NCI-H1417 treated with DMSO at 0.1 percent for 48 hours (cell line): Measurements from ENCODE around the gene SCNN1B.

Experiments
- DNase-seq: peaks from one replicate; lab custom pipeline; 2025; lab: John Stamatoyannopoulos, UW

SCNN1B gene

DNA sequence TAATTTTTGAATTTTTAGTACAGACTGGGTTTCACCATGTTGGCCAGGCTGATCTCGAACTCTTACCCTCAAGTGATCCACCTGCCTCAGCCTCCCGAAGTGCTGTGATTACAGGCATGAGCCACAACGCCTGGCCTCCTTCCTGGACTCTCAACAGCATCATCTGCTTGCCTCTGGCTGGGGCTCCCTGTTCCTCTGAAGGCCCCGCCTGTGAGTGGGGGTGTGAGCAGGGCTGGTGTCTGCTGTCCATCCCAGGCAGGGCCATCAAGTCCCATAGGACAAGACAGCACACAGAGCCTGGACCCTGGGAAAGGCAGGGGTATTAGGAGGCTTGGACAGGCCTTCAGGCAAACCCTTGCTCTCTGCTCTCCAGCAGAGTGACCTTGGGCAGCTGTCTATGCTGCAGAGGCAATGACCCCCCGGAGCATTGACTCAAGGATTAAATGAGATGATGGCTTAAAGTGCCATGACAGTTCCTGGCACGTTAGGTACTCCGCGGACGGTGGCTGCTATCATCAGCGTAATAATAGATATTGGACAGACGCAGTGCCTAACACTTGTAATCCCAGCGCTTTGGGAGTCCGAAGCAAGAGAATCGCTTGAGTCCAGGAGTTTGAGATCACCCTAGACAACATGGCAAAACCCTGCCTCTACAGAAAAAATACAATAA lies 19.2 kb downstream of the SCNN1B start:
- DNase-seq = no peak

DNA sequence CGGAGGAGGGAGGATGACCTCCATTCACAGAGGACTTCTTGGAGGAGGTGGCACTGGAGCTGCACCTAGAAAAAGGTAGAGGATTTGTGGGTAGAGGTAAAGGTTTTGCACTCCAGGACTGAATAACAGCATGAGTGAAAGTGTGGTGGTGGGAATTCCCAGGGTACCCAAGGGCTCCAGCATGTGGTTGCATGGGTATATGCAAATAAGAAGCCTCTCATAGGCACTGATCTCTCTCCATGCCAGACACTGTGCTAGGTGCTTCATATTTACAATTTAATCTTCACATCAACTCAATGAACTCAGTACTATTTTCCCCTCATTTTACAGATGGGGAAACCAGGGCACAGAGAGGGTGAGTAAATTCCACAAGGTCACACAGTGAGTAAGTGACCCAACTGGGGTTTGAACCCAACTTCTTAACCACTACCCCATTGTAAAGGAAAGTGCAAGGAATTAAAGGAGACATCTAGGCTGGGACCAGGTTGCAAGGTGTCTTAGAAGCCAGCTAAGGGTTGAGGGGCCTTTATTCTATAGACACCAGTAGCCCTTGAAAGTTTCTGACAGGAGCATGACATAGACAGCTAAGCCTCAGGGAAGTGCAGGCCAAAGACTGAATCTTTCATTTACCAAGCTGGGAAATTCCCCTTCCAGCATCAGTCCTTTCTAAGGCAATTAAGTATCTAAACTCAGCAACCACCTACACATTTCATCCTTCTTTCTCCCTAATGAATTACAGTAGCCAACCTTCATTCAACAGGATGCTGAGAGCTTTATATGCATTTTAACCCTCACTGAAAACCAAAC lies 21.3 kb downstream of the SCNN1B start:
- DNase-seq = no peak

DNA sequence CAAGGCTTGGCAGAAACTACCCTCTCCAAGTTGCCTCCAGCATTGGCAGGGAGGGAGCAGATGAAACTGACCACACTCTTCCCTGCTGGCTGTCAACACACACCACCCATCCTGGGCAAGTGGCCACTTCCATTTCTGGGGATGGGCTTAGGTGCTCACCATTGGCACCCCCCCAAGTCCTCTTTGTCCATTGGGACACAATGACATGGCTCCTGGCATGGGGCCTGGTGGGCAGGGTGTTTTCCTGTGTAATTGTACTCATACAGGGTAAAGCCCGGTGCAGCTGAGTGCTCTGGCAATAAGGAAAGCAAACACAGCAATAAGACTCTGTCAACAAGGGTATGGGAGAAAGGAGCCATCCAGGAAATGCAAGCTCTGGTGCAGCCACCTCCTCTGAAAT lies 22.6 kb downstream of the SCNN1B start:
- DNase-seq = peak; percentile 44

DNA sequence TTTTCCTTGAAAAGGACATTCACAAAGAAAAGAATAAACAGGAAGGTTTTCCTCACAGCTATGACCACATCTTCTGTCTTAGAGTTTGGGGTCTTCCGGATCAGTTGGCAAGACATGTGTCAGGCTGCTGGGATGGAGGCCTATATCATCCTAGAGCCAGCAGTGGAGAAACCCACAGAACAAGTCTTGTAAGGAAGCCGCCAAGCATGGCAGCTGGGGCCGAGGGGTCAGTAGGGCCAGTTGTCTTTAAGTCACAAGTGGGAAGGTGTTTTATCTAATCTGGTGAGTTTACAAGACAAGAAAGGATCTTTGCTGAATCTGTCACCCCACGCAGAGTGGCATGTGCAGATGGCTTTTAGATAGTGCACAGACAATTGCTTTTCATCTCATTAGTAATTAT lies 25.7 kb downstream of the SCNN1B start:
- no peak for DNase-seq

DNA sequence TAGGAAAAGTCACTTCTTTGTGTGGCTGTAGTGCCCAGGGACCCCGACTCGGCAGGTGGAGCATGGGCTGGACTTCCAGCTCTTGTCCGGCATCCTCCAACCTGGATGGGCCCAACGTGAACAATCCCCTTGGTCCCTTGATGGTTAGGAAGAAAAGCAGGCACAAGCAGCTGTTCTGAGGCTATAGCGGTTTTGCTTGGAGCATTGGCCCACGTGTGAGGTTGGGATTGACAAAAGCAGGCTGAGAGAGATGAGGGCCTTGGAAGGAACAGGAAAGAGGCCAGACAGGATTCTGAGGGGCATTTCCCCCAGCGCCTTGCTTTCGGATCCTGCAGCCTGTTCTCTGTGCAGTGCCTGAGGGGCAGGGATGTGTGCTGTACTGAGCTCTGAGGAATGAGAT lies 28.1 kb downstream of the SCNN1B start:
- no peak for DNase-seq

DNA sequence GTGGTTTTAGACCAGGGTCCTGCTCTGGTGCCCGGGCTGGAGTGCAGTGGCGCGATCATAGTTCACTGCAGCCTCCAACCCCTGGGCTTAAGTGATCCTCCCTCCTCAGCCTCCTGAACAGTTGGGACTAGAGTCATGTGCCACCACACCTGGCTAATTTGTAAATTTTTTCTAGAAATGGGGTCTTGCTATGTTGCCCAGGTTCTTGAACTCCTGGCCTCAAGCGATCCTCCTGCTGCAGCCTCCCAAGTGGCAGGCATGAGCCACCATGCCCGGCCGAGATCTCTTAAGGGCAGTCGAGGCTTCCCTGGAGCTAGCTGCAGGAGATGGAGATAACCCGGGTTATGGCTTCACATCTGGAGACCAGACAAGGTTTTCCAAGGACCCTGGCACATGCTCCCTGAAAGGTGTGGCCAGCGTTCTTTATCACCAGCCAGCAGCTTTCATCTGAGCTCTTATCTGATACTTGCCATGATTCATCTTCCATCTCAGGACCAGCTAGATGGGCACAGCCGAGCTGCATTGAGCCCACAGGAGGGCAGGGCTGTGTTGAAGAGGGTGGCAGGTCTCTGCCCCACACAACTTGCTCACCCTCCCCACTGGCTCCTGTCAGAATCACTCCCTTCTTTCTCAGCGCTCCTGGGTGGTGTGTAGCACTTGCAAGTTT lies 28.6 kb downstream of the SCNN1B start:
- DNase-seq = no peak

DNA sequence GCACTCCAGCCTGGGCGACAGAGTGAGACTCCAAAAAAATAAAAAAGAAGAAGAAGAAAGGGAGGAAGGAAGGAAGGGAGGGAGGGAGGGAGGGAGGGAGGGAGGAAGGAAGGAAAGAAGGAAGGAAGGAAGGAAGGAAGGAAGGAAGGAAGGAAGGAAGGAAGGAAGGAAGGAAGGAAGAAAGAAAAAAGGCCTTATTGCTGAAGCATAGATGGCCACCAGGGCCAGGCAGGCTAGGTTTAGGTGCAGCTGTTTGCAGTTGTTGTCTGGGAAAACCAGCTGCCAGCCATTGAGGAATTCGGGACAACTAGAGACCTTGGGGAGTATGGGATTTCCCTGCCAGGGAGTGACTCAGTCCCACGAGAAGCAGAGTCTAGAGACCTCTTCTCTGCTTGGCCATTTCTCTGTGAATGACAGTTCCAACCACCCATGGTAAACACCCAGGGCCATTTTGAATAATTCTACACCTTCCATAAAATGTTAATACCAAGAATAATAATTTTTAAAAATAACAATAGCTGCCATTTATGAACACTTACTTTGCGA lies 31.0 kb downstream of the SCNN1B start:
- no peak for DNase-seq

DNA sequence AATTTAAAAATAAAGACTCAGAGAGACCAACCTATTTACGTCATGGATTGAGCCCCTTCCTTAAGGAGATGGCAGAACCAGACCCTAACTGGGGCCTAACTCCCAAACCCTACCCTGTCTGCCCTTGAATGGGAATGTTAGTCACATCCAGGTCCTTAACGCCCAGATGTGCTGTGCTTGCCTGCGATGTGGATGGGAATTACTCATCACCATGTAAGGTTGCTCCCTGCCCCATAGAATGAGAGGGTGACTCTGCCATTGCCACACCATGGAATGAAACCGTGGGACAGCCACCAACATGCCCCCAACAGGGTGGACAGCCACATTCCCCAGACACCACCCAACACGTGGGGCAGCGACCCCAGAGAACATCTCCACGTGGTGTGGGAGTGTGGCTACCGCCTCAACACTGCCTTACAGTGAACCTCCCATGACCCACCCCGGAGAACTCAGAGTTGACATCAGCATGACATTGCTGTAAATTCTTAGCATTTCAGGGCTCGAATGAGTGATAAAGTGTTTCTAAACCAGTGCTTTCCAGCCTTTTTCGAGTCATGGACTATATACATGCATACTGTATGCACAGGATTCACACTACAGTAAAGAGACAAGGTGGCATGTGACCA lies 31.8 kb downstream of the SCNN1B start:
- DNase-seq = no peak

DNA sequence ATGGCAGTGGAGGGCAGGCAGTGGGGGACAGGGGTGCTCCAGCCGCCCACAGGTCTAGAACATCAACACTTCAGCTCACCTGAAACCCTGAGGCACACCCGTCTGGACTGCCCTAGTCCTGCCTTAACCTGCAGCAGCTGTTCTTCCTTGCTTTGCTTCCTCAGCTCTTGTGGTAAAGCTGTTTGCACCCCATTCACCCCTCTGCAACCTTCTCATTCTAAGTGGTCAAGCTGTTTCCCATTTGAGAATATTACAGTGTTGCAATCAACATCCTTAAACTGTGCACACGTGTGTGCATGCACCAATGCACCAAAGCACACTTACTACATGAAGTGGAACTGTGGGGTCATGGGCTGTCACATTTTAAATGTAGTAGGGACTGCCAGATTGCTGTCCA lies 32.4 kb downstream of the SCNN1B start:
- DNase-seq = no peak

DNA sequence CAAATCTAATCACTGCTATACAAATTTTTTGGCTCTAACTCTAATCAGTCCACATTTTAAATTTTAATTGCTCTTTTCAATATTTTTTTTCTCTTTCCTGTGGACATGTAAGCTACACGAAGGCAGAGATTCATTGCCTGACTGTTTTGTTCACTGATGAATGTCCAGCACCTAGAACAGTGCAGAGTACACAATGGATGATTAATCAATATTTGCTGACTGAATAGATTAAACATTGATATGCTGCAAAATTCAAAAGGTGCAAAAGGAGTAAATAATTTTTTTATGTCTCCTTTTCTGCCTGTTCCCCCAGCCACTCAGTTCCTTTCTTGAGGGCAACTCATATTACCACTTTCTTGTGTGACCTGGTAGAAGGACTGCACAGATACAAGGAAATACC lies 32.8 kb downstream of the SCNN1B start:
- DNase-seq = no peak

DNA sequence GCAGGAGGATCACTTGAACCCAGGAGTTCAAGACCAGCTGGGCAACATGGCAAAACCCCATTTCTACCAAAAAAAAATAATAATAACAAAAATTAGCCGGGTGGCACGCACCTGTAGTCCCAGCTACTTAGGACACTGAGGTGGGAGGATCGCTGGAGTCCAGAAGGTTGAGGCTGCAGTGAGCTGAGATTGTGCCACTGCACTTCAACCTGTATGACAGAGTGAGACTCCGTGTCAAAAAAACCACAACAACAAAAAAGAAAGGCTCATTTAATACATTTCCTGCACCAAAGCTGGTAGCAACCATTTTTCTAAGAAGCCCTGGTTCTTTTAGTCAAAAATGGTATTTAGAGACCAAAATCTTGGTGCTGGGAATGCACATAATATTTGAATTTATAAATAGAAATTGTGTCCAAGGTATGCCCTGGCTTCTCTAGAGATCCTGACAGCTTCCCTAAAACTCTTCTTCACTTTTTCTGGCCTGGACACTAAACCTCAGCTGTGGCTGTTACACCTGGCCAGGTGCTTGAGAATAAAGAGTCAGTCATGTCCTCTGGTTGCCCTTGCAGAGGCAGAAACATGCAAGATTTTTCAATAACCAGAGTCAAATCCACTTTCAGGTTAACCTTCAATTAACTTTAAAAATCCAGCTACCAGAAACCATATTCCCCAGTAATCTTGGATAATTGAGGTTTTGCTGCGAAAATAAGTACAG lies 35.9 kb downstream of the SCNN1B start:
- DNase-seq = no peak

DNA sequence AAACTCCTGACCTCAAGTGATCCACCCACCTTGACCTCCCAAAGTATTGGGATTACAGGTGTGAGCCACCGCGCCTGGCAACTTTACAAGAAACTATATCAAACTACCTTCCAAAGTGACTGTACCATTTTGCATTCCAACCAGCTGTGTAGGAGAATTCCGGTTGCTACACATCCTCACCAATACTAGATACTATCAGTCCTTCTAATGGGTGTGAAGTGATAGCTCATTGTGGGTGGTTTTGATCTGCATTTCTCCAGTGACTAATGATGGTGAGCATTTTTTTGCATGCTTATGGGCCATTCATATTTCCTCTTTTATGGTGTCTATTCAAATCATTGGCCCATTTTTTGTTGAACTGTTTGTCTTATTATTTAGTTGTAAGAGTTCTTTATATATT lies 37.7 kb downstream of the SCNN1B start:
- no peak for DNase-seq

DNA sequence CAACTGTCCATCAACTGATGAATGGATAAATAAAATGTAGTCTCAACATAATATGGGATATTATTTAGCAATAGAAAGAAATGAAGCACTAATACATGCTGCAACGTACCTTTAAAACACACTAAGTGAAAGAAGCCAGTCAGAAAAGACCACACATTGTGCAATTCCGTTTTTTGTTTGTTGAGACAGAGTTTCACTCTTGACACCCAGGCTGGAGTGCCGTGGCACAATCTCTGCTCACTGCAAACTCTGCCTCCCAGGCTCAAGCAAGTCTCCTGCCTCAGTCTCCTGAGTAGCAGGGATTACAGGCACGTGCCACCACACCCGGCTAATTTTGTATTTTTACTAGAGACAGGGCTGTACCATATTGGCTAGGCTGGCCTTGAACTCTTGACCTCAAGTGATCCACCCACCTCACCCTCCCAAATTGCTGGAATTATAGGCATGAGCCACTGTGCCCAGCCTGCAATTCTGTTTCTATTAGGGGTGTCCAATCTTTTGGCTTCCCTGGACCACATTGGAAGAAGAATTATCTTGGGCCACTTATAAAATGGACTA lies 40.1 kb downstream of the SCNN1B start:
- no peak for DNase-seq

DNA sequence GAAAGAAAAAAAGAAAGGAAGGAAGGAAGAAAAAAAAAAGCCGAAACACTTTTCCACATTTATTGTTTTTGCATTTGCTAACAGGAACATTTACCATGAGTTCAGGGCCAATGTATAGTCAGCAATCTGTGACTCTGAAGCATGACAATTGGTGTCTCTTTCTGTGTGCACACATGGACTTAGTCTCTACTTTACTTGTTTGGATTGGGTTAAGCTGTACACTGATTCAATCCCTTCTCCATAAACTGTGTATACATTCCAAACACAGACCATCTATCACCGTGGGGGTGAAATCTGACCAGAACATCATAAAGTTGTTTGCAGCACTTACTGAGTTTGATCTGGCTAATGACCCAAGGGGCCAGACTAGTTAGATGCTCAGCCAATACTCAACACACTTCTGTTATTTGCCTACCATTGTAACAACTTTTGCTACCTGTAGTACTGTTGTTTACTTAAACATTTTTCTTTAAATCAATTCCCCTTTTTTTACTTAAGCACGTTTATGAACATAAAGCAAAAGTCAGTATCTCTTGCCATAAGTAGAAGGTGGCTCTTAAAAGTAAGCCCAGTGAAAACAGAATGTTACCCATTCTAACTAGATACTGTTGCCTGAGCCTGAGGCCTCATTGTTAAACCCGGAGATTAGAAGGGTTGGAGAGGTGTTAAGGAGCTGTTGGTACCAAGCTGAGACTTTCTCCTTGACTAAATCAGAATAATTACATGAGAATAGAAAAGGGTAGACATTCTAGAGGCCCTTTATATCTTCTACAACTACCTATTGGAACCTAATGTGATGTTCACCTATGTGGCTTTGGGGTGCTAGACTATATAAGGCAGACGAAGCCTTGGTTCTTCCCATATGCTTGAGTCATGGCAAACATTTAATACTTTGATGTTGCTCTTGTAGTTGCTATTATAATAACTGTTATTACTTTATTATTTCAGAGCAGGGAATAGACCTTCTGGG lies 41.8 kb downstream of the SCNN1B start:
- DNase-seq = no peak

DNA sequence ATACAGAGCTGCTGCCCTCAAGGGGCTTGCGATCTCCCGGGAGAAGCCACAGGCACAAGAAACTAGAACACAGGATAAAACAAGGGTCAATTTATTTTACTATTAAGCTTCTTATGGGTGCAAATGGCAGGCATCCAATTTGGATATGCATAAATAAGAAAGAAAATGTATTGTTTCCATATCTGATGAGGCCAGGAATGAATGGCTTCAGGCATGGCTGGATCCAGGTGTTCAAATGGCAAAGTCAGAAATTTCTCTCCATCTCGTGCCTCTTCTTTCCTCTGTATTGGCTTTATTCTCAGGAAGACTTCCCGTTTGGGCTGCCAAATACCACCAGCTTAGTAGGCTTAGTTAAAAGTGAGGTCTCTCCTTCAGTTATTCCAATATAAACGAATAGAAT lies 43.1 kb downstream of the SCNN1B start:
- no peak for DNase-seq

DNA sequence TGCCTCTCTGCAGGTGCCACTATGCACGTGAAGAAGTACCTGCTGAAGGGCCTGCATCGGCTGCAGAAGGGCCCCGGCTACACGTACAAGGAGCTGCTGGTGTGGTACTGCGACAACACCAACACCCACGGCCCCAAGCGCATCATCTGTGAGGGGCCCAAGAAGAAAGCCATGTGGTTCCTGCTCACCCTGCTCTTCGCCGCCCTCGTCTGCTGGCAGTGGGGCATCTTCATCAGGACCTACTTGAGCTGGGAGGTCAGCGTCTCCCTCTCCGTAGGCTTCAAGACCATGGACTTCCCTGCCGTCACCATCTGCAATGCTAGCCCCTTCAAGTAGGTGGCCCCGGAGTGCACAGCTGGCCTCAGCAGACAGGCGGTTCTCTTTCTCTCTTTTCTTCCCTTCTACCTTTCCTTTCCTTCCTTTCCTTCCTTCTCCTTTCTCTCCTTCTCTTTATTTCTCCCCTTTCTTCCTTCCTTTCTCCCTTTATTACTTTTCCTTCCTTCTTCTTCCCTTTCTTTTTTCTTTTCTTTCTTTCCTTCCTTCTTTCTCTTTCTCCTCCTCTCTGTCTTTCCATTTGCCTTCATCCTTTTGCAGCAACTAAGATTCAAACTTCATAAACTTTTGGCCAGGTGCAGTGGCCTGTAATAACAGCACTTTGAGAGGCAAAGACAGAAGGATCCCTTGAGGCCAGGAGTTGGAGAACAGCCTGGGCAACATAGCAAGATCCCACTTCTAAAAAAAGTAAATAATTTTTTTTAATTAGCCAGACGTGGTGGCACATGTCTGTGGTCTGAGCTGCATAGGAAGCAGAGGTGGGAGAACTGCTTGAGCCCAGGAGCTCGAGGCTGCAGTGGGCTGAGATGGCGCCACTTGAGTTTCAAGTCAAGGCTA lies 46.7 kb downstream of the SCNN1B start:
- DNase-seq = no peak

DNA sequence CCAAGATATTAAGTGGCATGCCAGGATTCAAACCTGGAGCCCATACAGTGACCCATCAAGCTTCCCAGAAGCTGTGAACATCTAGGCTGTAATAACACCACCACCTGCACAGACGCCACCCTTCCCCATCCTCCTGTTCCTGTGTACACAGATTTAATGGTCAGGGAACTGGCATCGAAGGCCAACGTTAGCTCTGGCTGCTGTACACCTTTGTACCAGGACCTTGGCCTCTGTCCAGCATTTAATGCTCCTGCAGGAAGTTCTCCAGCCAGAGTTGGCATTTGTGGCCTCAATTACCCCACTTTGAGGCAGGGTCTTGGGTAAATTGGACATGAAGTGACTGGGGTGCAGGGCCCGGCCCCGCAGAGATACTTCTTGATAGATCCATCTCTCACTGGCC lies 49.3 kb downstream of the SCNN1B start:
- no peak for DNase-seq

DNA sequence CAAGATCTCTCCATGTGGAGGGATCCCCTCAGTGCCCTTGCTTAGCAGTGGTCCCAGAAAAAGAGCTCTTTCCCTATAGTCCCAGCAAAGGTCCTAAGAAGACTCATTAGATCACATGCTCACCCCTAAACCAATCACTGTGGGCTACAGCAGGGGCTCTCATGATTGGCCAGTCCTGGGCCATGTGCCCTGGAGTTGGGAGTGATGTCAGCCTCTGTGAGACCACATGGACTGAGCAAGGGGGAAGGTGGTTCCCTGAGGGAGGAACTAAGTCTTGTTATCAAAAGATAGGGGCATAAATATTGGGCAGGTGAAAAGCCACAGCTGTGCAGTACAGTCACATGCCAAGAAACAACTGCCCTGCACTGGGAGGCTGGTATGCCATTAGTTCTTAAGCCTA lies 51.3 kb downstream of the SCNN1B start:
- no peak for DNase-seq

DNA sequence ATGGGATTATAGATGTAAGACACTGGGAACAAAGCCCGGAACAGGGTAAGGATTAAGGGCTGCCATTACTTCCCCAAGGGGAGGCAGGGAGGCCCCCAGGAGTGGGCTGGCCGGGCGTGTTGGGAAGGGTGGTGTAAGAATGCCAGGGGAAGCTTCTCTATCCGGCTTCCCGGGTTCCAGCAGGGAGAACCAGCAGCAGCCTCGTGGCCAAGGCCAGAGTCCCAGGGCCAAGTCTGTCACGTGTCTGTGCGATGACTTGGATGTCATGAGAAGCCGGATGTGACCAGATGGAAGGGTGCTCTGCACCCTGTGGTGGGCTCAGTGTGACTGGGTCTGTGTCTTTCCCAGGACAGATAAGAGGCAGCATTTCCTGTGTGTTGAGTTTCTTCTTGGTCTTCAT lies 52.1 kb downstream of the SCNN1B start:
- DNase-seq = no peak
